Stimulated activated CD8-positive, alpha-beta memory T cell treated with anti-CD3 and anti-CD28 coated beads, Interleukin-15, amount 100 ng/mL, for 48 hours (primary cell): ENCODE data around the gene RUNX3.
"Not testable (repeated sequence)": the region's sequence is repeated elsewhere in the genome, so short reads cannot be mapped to it uniquely, and the experiment has no call there.

Experiments
- DNase-seq, 2 donors: peaks; one replicate each; pipeline ENCODE4 v3.0.0-alpha.2; 2020; ENCODE audit warnings: low read depth in 2 of 2

Gene RUNX3

DNA sequence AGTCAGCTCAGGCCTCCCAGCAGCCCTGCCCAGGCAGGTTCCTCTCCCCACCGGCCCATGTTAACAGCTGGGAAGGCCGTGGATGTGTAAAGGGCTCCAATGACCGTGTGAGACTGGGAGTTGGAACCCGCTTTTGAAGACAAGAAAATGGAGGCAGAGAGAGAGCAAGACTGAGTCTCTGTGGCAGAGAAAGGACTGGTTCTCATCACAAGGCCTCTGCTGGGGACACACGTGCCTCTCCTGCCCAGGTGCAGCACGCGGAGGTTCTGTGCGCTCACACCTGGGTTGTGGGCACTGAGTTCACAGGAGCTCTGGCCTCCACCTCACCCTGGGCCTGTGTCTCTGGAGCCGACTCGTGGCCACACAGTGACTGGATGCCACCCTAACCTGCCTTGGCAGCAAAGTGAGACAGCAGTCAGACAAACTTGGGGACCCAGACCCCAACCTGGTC lies 27.0 kb downstream of the RUNX3 start:
- DNase-seq, result no peak

DNA sequence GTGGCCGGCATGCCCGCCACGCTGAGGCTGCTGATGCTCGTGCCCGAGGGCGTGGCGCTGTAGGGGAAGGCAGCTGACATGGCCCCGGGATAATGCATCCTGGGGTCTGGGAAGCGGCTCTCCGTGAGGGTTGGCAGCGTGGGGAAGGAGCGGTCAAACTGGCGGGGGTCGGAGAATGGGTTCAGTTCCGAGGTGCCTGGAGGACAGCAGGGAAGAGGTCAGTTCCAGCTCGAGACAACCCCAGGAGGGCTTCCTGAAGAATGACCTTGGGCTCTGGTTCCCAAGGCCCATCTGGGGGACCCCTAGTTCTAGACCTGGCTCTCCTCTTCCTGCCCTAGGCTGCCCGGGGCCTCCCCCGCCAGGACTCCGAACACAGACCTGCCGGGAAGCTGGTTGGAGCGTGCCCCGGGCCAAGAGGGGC lies 27.6 kb downstream of the RUNX3 start:
- no peak for DNase-seq

DNA sequence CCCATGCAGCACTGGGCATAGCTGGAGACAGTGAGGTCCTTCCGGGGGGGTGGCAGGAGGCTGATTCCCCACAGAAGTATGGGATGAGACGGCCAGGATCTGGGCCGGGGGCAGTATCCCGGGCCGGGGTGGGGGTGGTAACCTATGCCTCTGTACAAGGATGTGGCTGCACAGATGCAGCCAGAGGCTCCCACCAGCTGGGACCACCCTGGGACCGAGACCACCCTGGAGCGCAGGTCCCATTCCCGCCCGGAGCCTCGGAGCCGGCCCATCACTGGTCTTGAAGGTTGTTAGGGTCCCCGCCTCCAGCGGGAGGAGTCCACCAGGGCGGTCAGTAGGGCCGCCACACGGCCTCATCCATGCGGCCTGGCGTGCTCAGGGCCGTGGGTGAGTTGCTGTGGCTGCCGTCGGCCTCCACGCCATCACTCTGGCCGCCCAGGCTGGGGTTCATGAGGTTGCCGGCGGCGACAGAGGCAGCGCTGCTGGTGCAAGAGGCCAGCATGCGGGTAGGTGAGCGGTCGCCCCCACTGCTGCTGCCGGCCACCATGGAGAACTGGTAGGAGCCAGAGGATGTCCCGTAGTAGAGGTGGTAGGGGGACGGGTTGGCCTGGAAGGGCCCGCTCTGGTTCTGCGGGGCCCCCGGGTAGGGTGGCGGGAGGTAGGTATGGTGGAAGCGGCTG lies 28.1 kb downstream of the RUNX3 start:
- DNase-seq, result no peak

DNA sequence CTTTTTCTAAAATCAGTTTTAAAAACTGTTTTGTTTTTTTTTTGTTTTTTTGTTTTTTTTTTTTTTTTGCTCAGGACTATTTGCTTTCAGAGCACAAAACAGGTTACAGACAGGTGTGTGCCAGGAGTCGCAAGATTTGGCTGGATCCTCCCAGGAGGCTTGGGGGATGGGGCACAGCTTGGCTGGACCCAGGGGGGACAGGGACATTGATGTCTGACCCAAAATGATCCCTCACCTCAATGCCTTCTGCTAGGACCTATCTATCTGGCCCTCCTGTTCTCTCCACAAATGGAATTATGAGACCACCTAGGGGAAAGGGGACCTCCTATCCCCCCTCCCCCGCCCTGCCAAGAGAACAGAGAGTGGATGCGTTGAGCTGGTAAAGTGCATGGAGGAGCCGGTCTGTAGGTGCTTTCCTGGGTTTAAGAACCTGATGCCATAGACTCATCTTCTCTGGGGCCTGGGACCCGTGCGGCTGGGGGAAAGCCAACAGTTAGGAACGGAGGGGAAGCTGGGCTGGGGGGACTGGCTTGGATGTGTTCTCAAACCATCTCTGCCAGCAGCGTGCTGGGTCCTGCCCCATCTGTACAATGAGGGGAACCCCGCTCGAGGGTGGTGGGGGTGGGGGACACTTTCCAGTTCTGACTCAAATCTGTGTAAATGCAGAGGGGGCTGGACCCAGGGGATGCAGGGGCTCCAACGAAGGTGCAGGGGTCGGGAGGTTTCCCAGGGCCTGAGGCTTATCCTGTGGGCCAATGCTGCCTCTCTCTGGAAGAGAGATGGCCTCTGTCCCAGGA lies 28.9 kb downstream of the RUNX3 start:
- no peak for DNase-seq

DNA sequence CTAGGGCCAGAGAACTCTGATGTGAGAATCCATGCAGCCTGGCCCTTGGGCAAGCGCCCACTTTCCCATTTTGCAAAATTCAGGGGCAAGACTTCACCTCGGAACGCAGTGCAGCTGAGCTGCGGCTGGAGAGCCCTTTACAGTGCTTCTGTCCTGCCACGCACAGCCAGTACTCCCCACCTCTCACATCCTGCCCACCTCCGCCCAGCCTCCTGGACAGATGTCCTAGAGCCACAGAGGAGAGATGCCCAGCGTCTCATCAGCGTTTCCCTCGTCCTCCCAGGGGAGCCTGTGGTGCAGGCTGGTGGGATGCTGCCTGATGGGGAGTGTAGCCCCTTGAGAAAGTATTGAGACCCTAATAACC lies 29.6 kb downstream of the RUNX3 start:
- no peak for DNase-seq

DNA sequence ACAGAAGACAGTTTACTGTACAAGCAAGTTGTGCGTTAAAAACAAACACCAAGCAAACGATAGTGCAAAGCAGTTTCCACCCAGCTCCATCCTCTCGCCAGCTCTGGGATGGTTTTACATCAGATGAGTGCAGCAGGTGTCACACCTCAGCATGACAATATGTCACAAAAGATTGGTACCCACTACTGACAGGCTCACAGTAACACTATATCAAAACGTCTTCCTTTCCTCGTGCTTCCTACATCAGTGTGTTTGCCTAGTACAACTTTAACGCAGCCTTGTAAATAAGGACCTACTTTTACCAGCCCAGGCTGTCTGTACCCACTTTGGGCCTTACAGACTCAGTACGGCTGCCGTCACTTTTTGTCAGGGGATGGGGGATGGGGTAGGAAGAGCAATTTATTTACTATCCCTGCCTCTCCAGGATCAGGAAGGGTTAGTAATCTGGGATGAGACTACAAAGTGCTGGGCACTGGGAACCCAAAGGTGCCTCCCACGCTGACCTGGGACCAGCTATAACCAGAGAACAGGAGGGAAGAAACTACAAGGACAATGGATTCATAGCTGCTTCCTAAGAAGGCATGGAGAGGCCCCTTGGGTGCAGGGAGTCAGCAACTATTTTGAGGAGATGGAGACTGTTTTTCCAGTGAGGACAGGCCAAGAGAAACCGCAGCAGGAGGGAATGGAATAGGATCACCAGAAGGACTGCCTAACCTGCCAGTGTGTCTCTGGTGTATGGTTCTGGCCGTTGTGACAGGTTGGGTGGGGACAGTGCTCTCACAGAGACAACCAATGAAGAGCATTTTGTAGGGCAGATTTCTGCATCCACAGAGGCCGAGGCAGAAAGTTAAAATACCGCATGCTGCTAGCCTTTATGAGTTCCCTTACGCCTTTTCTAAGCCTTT lies 30.2 kb downstream of the RUNX3 start:
- no peak for DNase-seq

DNA sequence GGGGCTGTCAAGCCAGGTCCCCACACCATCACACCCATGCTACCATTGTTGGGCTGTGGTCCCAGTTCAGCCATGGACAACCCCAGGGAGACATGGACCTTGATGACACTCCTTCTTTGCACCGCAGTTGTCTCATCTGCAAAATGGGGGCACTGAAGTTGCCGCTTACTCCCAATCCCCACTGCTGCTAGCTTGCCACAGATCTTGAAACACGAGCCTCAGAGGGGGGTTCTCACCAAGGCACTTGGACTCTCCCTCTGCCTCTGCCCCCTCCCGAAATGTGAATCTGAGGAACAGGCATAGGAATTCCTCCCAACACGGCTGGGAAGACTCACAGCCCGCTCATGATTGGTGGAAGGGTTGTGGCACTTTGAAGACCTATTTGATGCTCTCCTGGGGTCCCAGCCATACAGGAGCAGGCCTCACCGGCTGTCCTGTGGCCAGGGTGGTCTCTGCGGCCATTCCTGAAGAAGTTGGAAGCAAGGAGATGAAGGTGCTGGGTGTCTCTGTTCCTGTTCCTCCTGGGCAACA lies 31.1 kb downstream of the RUNX3 start:
- no peak for DNase-seq

DNA sequence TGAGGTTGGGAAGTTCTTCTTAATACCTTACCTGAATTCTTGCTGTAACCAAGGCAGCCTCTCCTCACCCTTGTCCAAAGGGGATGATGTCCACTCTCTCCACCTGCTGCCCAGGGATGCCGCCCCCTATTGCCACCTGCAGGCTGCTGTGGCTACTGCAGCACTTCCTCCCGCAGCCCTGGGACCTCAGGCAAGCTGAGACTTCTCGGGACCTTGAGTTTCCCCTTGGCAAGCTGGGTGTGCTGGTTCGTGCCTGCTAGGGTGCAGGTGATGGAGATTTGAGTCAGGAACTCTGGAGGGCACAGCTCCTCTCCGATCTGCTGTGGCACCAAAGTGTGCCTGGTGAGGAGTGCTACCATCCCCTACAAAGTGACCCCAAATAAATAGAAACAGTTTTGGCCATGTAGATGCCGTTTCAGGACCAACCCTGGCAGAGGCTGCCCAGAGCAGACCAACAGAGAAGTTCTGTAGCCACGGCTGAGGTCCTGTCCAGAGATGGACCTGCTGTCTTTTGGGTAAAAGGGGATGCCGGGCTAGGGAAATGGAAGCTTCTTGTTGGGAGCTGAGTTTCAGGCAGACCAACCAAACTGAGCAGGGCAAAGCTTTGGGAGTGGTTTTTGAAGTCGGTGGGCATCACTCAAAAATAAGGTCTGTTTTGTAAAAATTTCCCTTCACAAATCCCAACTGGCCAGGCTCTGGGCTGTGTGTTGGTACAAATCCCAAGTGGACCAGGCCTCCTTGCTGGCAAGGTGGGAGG lies 31.7 kb downstream of the RUNX3 start:
- peak in 1 of 2 donors; percentile 49 for DNase-seq

DNA sequence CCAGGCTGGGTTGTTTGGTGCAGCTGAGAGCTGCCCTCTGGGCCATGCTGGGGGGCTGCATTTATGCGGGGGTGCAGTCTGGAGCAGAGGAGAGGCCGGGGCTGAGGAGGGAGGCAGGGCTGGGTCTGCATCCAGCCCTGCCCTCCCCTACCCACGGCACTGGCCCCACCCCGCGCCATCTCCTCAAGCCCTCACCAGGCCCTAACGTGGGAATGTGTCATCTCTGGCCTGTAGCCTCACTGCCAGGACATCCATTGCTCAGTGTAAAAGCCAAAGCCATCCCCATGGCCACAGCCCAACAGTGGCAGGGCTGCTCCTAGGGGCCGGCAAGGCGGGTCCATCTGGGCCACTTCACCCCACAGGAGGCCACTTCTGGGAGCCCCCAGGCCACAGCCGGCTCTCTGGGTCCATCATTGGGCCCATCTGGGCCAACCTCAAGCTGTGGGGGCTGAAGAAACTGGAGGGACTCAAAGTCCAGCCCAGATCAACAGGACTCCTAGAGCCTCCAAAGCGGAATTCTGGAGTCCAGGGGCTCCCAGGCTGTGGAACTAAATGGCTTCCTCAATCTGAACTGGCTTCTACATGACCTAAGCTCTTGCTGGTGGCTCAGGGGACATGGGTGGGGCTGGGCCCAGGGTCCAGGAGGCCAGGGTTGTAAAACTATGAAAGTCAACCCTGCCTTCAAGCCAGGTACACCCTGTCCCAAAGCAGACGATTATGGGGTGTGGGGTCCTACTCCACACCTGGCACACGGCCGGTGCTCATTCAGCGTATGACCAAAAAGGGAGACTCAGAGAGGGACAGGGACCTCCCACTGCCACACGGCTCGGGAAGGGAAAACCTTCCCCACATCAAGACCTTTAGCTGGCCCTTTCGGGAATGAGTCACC lies 32.6 kb downstream of the RUNX3 start:
- DNase-seq, result no peak

DNA sequence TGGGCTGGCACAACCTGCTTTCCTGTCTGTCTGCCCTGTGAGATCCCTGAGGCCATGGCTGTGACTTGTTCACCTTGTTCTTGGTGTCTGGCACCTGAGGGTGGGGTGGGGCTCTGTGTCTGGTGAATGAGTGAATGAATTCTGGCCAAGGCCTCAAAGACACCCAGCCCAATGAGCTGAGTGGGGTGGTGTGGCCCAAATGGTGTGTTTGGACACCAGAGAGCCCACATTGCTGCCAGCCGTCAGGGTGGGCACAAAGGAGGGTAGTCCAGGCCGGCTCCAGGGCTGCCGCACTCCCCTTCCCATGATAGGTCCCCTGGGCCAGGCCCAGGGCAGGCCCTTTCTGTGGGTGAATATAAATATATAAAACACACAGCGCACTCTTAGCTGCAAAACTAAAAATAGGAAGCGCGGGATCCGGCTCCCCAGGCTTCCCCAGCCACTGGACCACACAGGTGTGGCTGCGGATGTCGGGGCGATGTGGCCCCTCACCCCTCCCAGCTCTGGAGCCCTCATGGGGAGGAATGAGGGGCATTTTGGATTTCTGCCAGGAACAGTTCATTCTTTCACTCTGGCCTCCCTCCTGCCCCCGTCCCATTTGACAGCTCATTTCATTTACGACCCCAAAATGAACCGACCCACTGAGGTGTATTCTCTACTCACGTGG lies 33.3 kb downstream of the RUNX3 start:
- DNase-seq, result no peak

DNA sequence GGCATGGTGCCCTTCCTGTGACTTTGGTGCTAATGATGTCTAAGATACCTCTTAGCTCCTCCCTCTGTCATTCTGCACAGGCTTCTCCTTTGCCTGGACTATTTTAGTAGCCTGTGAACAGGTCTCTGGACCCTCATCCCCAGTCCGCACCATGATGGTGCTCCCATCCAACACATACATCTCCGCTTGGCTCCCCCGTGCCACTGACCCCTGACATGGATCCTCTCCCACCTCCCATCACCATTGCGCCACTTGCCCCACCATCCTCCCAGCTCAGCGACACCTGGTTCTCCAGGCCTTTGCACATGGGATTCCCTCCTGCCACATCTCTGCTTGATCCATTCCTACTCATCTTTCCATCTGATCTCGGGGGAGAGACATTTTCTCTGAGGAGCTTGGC lies 33.9 kb downstream of the RUNX3 start:
- no peak for DNase-seq

DNA sequence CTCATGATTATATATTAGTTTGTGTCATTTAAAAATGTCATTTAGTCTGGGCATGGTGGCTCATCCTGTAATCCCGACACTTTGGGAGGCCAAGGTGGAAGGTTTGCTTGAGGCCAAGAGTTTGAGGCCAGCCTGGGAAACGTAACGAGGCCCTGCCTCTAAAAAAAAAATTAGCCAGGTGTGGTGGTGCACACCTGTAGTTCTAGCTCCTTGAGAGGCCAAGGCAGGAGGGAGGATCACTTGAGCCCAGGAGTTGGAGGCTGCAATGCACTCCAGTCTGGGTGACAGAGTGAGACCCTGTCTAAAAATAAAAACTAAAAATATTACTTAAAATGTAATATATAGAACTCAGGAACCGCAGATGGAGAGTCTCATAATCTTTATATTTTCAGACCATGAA lies 34.6 kb downstream of the RUNX3 start:
- DNase-seq, result no peak

DNA sequence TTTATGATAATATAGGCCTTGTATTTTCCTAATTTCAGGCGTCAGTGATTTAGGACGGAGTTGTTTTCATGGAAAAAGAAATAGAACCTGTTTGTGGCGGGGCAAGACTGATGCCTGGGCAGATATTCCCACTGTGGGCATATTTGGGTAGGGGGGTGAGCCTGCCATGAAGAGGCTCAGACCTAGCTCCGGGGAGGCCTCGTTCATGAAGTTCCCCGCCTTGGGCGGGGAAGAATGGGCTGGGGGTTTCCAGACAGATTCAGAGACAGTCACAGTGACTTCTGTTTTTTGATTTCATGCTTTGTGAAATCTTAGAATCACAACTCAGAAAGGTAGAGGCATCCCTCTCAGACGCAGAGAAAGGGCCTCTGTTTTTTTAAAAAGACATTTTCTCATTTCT lies 36.1 kb downstream of the RUNX3 start:
- DNase-seq, result no peak

DNA sequence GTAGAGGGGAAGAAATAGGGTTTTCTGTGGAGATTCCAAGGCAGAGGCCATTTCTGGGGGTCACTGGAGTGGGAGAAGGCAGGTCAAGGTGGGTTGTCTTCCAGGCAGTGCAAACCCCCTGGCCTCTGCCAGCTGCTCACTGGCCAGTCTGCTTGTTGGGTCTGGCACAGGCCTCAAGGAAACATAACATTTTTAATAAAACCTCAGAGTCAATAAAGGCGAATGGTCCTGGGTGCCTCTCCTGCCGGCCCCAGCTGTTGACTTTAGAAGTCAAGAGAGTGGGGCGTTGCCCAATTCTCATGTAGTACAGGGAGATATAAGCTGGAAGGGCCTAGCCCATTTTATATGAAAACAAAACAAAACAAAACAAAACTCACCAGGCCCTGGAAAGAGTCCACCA lies 36.6 kb downstream of the RUNX3 start:
- no peak for DNase-seq

DNA sequence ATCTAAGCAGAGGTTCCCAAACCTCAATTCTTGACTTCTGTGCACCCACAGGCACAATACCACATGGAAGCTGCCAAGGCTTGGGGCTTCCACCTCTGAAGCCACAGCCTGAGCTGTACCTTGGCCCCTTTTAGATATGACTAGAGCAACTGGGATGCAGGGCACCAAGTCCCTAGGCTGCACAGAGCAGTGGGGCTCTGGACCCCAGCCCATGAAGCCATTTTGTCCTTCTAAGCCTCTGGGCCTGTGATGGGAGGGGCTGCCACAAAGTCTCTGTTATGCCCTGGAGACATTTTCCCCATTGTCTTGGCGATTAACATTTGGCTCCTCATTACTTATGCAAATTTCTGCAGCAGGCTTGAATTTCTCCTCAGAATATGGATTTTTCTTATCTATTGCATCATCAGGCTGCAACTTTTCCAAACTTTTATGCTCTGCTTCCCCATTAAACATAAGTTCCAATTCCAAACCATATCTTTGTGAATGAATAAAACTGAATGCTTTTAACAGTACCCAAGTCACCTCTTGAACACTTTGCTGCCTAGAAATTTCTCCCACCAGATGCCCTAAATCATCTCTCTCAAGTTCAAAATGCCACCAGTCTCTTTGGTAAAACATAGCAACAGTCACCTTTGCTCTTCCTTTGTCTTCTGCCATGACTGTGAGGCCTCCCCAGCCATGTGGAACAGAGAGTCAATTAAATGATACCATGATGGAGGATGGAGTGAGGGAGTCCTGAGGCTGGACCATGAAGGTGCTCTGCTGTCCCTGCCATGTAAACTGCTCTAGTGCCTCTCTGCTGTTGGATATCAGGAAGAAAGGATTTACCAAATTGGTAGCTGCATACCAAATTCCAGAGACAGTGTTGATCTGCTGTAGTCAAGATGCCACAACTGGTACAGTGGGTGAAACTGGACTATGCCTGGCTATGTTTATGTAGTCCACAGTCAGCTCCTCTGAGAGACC lies 37.6 kb downstream of the RUNX3 start:
- DNase-seq, result no peak

DNA sequence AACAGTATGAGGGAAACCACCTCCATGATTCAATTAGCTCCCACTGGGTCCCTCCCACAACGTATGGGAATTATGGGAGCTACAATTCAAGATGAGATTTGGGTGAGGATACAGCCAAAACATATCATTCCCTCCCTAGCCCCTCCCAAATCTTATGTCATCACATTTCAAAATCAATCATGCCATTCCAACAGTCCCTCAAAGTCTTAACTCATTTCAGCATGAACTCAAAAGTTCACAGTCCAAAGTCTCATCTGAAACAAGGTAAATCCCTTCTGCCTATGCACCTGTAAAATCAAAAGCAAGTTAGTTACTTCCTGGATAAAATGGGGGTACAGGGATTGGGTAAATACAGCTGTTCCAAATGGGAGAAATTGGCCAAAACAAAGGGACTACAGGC lies 38.7 kb downstream of the RUNX3 start:
- DNase-seq, result not testable (repeated sequence)

DNA sequence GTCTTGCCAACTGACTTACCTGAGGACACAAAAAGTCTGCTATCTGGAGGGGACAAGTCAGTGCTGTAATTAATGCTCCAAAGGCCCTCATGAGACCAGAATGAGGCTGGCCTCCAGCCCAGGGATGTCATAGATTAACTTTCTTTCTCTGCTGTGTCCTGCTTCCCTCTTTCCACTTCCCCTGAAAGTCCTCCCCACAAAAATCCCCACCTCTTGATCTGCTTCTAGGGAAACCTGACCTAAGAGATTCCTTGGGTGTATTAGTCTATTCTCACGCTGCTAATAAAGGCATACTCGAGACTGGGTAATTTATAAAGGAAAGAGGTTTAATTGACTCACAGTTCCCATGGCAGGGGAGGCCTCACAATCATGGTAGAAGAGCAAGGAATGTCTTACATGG lies 39.2 kb downstream of the RUNX3 start:
- no peak for DNase-seq

DNA sequence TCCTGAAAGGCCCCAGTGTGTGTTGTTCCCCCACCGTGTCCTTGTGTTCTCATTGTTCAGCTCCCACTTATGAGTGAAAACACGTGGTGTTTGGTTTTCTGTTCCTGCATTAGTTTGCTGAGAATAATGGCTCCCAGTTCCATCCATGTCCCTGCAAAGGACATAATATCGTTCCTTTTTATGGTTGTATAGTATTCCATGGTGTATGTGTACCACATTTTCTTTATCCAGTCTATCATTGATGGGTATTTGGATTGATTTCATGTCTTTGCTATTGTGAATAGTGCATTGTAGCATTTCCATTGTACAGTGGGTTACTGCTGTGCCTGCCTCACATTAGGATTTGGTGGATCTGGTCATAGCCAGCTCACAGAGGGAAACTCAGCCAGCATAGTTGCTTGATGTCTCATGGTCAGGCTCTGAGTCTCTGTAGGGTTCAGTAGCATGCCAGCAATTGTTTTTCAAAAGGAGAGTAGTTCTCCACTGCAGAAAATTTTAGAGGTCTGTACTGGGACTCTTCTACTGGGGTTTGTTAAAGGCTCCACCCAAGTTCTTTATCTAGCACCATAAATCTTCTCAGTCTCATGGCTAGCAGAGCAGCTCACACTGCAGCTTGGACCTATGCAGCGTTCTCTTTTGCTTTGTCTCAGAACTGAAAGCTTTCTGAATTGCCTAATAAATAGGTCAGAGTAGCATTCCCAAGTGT lies 41.0 kb downstream of the RUNX3 start:
- DNase-seq, result no peak
